ENCODE results near the gene DPM1.

The DPM1 gene

DNA sequence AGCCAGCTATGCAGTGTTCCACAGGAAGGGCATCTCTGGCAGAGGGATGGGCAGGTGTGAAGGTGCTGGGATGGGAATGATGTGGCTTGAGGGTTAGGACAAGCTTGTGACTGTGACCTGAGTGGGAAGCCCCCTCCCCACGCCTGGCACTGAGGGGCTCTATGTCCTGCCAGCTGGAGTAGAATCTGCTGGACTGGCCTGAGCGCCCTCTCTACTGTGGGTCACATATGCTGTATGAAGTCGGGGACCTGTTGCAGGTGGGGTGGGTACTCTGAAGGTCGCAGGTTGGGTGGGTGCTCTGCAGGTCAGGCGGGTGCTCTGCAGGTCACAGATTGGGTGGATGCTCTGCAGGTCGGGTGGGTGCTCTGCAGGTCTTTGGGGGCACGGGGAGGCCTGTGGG lies 44.3 kb upstream of the DPM1 start:
- Histone ChIP-seq H3K4me3 (no peak overlapping the region), H3K27me3 (peaks cover 0 to 53% of the 10 kb centered on the region in 2 donors), H3K36me3 (no peaks in the 10 kb centered on the region), H3K4me1 (no peaks in the 10 kb centered on the region), H3K9me3 (no peaks in the 10 kb centered on the region), H3K27ac (no peak overlapping the region)
- intact Hi-C loops (cut with DNase I; ENCODE audit: low total_unique reads) = no loop called here
- TF ChIP-seq, protein P1, sequence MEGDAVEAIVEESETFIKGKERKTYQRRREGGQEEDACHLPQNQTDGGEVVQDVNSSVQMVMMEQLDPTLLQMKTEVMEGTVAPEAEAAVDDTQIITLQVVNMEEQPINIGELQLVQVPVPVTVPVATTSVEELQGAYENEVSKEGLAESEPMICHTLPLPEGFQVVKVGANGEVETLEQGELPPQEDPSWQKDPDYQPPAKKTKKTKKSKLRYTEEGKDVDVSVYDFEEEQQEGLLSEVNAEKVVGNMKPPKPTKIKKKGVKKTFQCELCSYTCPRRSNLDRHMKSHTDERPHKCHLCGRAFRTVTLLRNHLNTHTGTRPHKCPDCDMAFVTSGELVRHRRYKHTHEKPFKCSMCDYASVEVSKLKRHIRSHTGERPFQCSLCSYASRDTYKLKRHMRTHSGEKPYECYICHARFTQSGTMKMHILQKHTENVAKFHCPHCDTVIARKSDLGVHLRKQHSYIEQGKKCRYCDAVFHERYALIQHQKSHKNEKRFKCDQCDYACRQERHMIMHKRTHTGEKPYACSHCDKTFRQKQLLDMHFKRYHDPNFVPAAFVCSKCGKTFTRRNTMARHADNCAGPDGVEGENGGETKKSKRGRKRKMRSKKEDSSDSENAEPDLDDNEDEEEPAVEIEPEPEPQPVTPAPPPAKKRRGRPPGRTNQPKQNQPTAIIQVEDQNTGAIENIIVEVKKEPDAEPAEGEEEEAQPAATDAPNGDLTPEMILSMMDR (IDR thresholded peaks at IDR 0.05) = no peak
- DNase-seq = no peak

DNA sequence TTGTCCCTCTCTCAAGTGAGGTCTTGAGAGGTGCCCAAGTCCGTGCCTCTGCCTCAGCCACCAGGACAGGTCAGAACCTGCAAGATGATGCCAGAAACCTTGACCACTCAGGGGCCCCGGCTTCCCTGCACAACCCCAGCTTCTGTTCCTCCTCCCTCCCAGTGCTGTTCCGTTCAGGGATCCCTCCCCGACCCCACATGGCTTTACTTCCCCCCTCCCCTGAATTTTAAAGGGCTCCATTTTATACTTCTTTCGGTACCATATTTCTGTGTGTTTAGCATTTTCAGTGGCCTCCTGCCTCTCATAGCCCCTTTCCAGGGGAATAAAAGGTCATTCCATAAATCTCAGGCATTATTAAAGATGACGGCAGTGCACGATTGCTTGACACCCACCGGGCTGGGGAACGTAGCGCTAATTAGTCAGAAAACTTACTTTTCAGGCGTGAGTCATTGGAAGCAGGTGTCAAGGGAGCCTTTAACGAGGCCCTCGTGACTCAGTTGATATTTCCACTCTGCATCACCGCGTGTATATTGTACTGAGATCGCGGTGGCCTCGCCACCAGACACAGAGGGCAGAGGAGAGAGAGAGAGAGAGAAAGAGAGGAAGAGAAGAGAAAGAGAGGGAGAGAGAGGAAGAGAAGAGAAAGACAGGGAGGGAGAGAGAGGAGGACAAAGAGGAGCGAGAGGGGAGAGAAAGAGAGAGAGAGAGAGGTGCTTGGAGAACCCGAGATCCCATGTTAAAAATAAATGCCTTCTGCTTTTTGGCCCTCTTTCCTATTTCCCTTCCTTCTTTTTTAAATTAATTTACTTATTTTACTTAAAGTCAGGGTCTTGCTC lies 43.3 kb upstream of the DPM1 start:
- H3K4me1 ChIP-seq = no peaks in the 10 kb centered on the region
- H3K27ac ChIP-seq = no peak overlapping the region
- peaks cover 0 to 57% of the 10 kb centered on the region in 2 donors for H3K27me3 ChIP-seq
- intact Hi-C loops (cut with DNase I; ENCODE audit: low total_unique reads) = no loop called here
- no peaks in the 10 kb centered on the region for H3K36me3 ChIP-seq
- H3K9me3 ChIP-seq = no peaks in the 10 kb centered on the region
- H3K4me3 ChIP-seq = no peak overlapping the region
- TF ChIP-seq, protein P1 (IDR thresholded peaks at IDR 0.05) = no peak
- DNase-seq = no peak

DNA sequence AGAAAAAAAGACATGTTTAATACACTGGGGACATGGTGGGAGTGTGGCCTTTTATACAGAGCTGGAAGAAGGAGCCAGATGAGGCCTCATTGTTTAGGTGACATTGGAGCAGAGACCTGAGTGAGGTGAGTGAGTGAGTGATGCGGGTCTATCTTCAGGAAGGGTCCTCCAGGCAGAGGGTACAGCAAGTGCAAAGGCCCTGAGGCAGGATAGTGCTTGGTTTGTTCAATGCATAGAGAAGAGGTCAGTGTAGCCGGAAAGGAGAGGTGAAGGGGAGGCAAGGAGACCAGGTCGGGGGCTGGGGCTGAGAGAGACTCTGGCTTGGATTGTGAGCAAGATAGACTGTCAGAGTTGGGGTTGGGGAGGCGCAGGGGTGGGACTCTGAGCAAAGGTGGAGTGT lies 41.0 kb upstream of the DPM1 start:
- TF ChIP-seq, protein P1 (IDR thresholded peaks at IDR 0.05) = no peak
- H3K9me3 ChIP-seq = no peaks in the 10 kb centered on the region
- H3K4me1 ChIP-seq = no peaks in the 10 kb centered on the region
- intact Hi-C loops (cut with DNase I; ENCODE audit: low total_unique reads) = no loop called here
- H3K36me3 ChIP-seq = no peaks in the 10 kb centered on the region
- no peak for DNase-seq
- no peak overlapping the region for H3K27ac ChIP-seq
- H3K4me3 ChIP-seq = no peak overlapping the region
- H3K27me3 ChIP-seq = peaks cover 0 to 57% of the 10 kb centered on the region in 2 donors

DNA sequence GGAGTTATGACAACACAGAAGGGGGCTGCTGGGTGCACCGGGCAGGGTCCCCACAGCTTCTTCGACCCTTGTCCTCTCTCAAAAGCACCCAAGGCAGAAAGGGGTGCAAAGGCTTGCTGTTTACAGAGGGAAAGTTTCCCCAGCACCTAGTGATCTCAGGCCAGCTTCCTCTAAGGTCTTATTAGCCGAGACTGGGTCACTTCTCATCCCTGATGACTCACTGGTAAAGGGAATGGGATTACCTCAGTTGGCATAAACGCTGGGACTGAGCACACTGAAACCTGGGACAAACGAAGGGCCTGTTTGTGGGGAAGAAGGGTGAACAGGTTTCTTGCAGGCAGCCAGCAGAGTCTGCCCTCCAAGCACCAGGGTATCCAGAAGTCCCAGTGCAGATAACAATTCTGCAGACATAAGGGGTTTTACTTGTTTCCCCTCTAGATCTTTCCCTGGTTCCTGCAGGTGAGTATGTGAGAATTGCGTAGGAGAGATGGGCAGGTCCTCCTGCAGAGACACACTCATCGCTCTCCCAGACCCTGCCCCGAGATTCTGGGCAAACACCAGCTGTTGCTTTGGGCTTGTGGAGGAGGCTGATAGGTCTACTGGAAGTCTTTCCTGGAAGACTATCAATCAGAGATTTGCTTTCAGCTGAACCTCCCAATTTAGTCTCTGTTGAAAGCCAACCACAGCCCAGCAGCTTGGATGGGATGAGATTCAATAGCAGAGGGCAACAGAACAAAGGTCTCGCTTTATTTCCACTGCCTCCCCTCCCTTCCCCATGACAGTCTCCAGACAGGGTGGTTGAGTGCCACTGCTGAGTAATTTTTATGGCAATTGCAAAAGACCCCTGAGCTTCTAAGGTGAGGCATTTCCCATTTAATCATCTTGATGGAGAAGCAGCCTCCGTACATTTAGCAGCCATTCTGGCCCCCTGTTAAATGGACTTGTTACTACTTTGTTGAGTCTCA lies 38.9 kb upstream of the DPM1 start:
- TF ChIP-seq, protein P1 (IDR thresholded peaks at IDR 0.05) = no peak
- no peaks in the 10 kb centered on the region for H3K36me3 ChIP-seq
- H3K27me3 ChIP-seq = peaks cover 0 to 52% of the 10 kb centered on the region in 2 donors
- no peak for DNase-seq
- no peak overlapping the region for H3K27ac ChIP-seq
- intact Hi-C loops (cut with DNase I; ENCODE audit: low total_unique reads) = no loop called here
- no peak overlapping the region for H3K4me3 ChIP-seq
- H3K4me1 ChIP-seq = no peaks in the 10 kb centered on the region
- no peaks in the 10 kb centered on the region for H3K9me3 ChIP-seq

DNA sequence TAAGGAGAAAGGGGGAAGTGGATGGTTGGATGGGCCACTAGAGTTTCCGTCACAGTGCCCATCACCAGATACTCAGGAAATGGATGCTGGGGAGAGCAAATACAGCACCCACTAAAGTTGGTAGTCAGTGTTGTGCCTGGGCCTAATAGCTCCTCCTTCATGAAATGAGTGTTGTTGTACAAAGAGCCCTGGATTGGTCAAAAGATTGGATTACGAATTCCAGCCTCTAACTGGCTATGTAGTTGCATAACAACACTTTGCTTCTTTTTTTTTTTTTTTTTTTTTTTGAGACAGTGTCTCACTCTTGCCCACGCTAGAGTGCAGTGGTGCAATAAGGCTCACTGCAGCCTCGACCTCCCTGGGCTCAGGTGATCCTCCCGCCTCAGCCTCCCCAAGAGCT lies 37.2 kb upstream of the DPM1 start:
- Histone ChIP-seq H3K4me3 (no peak overlapping the region), H3K4me1 (no peaks in the 10 kb centered on the region), H3K9me3 (no peaks in the 10 kb centered on the region), H3K27me3 (peaks cover 0 to 48% of the 10 kb centered on the region in 2 donors), H3K27ac (no peak overlapping the region), H3K36me3 (no peaks in the 10 kb centered on the region)
- TF ChIP-seq, protein P1 (IDR thresholded peaks at IDR 0.05) = no peak
- intact Hi-C loops (cut with DNase I; ENCODE audit: low total_unique reads) = no loop called here
- DNase-seq = no peak

Data from tibial artery (tissue), 4 donors.